Activated CD4-positive, alpha-beta T cell treated with anti-CD3 and anti-CD28 coated beads, Interleukin-2, amount 50 U/mL, for 1 hour (primary cell): Measurements from ENCODE around the gene FAM131A.
"Not testable (repeated sequence)": the region's sequence is repeated elsewhere in the genome, so short reads cannot be mapped to it uniquely, and the experiment has no call there.

Source experiments
- DNase-seq: peaks from one replicate; pipeline ENCODE4 v3.0.0-alpha.2; 2020

FAM131A gene

DNA sequence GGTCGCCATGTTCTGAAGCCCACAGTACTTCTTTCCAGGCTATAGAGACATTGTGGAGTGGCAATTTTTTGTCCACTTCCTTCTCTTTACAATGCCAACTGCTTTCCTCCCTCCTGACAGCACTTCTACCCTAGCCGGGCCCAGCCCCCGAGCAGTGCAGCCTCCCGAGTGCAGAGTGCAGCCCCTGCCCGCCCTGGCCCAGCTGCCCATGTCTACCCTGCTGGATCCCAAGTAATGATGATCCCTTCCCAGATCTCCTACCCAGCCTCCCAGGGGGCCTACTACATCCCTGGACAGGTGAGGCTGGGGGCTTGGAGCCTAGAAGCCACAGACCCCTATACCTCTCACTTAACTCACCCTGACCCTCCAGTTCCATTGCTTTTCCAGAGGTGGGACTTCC is 20.2 kb upstream of the FAM131A start:
- no peak for DNase-seq

GRCh38 chr3:184320104-184320445 is 17.3 kb upstream of the FAM131A start:
- peak; percentile 38 for DNase-seq

DNA sequence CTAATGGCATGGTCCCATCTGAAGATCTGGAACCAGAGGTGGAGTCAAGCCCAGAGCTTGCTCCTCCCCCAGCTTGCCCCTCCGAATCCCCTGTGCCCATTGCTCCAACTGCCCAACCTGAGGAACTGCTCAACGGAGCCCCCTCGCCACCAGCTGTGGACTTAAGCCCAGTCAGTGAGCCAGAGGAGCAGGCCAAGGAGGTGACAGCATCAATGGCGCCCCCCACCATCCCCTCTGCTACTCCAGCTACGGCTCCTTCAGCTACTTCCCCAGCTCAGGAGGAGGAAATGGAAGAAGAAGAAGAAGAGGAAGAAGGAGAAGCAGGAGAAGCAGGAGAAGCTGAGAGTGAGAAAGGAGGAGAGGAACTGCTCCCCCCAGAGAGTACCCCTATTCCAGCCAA is 15.7 kb upstream of the FAM131A start:
- no peak for DNase-seq

GRCh38 chr3:184322731-184323487 is 14.5 kb upstream of the FAM131A start:
- no peak for DNase-seq

DNA sequence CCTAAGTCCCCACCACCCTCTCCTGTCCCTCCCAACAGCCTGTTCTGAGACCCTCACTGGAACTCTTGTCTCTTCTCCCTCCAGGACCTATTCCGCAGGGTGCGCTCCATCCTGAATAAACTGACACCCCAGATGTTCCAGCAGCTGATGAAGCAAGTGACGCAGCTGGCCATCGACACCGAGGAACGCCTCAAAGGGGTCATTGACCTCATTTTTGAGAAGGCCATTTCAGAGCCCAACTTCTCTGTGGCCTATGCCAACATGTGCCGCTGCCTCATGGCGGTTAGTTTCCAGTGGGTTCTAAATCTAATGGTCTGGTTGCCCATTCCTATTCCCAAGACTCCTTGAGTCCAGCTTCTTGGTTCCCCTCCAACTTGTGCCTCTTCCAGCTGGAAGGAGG is 13.7 kb upstream of the FAM131A start:
- no peak for DNase-seq

DNA sequence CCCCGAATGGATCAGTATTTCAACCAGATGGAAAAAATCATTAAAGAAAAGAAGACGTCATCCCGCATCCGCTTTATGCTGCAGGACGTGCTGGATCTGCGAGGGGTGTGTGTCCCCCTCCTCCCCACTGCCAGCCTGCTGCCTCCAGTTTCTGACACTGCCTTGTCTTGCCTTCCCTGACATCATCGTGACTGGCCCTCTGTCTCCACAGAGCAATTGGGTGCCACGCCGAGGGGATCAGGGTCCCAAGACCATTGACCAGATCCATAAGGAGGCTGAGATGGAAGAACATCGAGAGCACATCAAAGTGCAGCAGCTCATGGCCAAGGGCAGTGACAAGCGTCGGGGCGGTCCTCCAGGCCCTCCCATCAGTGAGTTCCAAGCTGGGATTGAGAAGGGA is 12.1 kb upstream of the FAM131A start:
- no peak for DNase-seq

DNA sequence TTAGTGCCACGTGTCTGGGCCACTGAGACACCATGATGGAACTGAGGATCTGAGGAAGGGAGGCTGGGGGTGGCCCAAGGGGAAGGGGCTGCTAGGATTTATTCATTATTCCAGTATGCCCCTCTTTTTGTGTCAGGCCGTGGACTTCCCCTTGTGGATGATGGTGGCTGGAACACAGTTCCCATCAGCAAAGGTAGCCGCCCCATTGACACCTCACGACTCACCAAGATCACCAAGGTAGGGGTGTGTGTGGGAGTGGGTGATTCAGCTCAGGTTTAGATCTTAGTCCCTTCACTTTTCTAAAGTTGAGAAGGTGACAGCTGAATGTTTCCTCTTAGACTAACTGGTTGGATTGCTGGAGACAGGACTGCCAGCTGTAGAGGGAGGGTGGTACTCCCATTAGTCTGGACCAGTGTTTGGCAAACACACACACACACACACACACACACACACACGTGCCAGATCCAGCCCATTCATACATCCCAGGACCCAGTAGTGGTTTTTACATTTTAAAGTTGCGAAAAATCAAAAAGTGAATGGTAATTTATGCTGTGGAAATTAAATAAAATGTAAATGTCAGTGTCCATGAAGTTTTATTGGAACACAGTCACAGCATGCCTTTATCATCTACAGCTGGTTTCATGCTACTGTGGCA is 11.6 kb upstream of the FAM131A start:
- no peak for DNase-seq

DNA sequence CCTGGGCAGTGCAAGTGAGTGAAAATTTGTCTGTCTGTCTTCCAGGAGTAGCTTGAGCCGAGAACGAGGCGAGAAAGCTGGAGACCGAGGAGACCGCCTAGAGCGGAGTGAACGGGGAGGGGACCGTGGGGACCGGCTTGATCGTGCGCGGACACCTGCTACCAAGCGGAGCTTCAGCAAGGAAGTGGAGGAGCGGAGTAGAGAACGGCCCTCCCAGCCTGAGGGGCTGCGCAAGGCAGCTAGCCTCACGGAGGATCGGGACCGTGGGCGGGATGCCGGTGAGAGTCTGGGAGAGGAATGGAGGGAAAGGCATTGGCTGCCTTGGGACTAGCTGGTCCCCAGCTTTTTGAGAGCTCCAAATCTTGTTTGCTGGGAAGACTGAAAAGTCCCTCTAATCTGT is 10.2 kb upstream of the FAM131A start:
- DNase-seq, result no peak

GRCh38 chr3:184328516-184328915 is 8.9 kb upstream of the FAM131A start:
- DNase-seq, result no peak

GRCh38 chr3:184332370-184333090 is 4.9 kb upstream of the FAM131A start:
- no peak for DNase-seq

DNA sequence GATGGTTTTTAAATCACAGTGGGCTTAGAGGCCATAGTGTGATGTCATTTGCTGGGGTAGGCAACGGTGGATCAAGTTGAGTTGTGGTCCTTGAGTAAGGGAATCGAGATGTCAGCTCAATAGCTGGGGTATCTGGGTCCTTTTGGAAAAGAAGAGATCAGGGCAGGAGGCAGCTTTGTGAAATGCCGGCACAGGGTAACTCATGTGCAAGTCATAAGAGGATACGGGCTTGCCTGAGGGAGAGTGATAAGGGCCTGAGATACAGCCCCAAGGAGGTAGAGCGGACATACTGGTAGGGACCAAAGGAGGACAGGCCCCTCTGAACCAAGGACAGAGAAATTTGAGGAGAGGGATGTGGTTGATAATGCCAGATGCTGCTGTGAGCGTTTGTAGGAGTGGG is 4.2 kb upstream of the FAM131A start:
- no peak for DNase-seq

- DNase-seq, result no peak
Observed at GRCh38 chr3:184333700-184334099, 3.7 kb upstream of the FAM131A start.

DNA sequence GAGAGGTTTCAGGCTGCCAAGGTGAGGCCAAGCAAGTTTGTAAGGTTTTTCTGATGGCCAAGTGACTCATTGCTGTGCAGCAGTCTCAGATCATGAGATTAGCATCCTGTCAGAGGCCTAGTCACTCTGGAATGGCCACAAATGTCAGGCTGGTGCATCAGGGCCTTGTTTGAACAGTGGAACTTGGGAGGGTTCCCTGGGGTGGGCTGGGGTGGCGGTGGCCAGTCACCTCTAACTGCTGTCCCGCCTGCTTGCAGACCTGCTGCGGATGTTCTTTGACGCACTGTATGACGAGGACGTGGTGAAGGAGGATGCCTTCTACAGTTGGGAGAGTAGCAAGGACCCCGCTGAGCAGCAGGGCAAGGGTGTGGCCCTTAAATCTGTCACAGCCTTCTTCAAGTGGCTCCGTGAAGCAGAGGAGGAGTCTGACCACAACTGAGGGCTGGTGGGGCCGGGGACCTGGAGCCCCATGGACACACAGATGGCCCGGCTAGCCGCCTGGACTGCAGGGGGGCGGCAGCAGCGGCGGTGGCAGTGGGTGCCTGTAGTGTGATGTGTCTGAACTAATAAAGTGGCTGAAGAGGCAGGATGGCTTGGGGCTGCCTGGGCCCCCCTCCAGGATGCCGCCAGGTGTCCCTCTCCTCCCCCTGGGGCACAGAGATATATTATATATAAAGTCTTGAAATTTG is 2.8 kb upstream of the FAM131A start:
- DNase-seq, result peak; percentile 32

DNA sequence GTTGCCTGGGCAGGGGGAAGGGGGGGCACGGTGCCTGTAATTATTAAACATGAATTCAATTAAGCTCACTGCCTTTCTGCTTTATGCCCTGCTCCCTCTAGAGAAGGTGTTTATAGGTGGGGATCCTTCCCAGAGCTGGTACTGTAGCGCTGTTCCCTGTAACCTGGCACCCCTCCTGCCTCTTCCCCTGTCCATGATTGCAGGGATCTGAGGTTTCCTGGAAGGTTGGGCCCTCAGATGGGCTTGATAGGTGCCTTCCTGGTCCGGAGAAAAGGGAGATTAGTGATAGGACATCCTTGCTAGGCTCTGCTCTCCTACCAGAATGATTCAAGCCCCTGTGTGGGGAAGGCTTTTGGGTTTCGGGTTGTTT is 2.1 kb upstream of the FAM131A start:
- no peak for DNase-seq

DNA sequence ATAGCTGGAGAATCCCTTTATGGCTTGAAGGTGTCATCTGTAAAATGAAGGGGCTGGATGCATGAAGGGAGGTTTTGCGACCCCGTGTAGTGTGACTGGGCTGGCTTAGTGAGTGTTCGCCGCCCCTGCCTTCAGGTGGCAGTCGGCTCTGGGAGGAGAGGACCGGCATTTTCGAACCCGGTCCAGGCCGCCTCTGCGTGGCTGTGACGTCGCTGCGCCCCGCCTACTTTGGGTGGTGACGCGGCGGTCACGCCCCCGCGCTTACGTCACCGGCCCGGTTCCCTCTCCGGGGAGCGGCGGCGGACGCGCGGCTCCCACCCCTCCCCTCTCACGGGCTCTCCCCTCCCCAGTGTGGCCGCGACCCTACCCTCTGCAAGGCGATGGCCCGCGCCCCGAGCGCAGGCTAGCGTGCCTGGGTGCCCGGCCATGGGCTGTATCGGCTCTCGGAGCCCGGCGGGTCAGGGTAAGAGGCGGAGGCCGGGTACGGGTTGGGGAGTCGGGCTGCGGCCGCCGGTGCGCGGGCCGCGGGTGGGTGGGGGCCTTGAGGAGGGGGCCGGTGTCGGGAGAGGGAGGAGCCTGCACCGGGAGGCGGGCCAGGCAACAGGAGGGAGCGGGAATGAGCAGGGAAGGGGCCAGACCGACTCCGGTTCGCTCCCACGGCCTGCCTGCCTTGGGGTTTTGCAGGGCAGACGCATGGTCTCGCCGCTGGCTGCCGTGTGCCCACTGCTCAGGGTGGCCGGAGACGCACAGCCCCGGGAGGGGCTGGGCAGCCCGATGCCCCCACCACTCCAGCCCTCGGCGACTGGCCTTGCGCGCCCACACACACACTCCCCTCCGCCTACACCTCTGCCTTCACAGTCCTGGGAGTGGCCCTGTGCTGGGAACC is 1.5 kb upstream of the FAM131A start:
- DNase-seq, result peak; percentile 89

- DNase-seq, result no peak
Observed at GRCh38 chr3:184336547-184337398, 627 bp upstream of the FAM131A start.

DNA sequence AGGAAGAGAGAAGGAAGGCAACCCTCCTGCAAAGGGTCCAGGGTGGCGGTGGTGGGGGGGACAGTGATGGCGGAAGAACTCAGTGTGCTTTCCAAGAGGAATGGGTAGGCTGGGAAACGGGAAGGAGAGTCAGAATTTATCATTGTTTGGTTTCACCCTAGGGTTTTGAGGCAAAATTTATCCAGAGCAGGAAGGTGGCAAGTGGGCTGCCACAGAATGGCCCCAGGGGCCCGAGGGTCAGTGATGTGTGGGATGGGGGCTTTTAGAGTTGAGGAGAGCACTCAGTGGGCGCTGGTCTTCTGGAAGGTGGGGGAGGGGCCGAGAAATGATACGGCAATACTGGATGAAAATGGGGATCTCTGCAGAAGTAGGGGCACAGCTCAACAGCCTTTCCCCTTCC is 581 bp downstream of the FAM131A start:
- DNase-seq, result no peak

DNA sequence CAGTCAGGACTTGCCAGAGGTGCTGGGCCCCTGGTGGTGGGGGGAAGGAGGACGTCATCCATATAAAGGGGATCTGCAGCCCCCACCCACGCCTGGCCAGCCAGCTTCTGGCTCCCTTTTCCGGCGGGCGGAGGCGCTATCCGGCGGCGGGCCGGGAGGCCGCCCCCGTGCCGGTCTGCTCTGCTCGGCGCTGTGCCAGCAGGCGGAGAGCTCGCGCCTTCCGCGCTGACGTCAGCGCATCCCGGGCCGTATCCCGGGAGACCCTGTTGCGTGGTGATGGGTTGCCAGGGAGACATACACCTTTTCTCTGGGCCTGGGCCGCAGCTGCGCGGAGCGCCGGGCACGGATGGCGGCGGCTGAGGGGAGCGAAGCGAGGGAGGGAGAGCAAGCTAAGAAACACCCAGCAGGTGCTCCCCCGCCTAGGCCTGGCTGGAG is 1.1 kb downstream of the FAM131A start:
- no peak for DNase-seq

- DNase-seq, result no peak
Observed at GRCh38 chr3:184339001-184339400, 1.6 kb downstream of the FAM131A start.

- not testable (repeated sequence) for DNase-seq
Observed at GRCh38 chr3:184339451-184340135, 2.2 kb downstream of the FAM131A start.

GRCh38 chr3:184341925-184342324 is 4.5 kb downstream of the FAM131A start:
- no peak for DNase-seq
